Stimulated activated naive CD4-positive, alpha-beta T cell treated with Interleukin-2 at 50 U/mL for 16 hours (primary cell): ENCODE results near the gene SPC25.

Experiments
- DNase-seq: peaks from one replicate; lab custom pipeline; 2025; lab: John Stamatoyannopoulos, UW

The SPC25 gene

DNA sequence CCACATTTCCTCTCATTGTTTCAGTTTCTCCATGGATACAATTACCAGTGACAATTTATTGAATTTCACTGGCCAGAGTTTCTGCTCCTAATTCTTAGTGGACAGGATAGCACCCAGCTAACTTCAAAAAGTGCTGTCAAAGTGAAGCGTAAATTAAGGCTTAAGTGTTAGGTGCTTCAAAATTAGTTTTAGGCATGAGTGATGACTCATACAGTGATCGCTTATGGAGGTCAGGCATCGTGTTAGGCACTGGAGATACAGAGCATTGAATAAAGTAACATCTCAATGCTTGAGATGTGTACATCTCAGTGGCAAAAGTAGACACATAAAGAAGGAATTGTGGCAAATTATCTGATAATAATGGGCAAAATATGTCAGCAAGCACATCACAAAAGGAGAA is 47.0 kb downstream of the SPC25 start:
- DNase-seq = no peak

- no peak for DNase-seq
These were observed 48.8 kb downstream of the SPC25 start for GRCh38 chr2:168841445-168841844.

GRCh38 chr2:168835969-168836368 is 54.3 kb downstream of the SPC25 start:
- no peak for DNase-seq

DNA sequence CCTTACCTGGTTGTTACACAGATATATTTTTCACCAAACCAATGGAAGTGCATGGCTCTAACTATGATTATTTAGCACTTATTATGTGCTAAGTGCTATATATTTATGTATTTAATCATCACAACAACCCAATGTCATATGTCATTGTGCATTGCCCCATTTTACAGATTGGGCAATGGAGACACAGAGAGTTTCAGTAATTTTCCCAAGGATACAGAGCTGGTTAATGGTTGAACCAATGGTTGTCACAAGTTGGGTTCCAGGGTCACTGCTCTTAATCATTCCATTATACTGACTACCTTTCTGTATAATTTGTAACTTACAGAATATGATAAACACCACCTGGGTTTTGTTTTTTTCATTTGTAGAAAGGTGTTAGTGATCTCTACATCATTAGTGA is 58.6 kb downstream of the SPC25 start:
- DNase-seq = no peak

- DNase-seq = no peak
These were observed 59.3 kb downstream of the SPC25 start for GRCh38 chr2:168830958-168831357.

DNA sequence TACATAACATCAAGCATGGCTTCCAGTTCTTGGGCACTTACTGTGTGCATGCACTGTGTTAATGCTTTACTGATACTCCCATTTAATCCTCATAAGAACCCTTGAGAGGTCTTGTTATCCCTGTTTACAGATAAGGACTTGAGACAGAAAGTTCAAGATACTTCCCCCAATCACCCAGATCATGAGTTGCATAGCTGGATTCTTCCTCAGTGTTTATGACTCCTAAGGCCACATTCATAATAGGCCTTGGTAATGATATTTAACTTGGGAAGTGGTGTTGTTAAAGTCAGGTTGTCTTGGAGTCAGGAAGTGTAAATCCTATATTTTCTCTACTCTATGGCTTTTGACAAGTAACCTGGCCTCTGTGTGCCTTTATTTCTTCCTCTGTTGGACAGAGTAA is 65.1 kb downstream of the SPC25 start:
- no peak for DNase-seq

- no peak for DNase-seq
These were observed 68.2 kb downstream of the SPC25 start for GRCh38 chr2:168821992-168822391.

- DNase-seq = no peak
These were observed 68.7 kb downstream of the SPC25 start for GRCh38 chr2:168821577-168821976.
